Loucy (cell line): ENCODE data around the gene KIF21A.

Experiments used
- EZH2phosphoT487 ChIP-seq: fragments of 200-600 bp; IDR thresholded peaks from 2 replicates; pipeline ENCODE4 v1.6.1; 2018; ENCODE audit warnings: antibody characterized with exemption, mild to moderate bottlenecking, moderate library complexity, borderline replicate concordance
- TF ChIP-seq, protein P1 (sequence below): fragments of 200-600 bp; sonication (generic); conservative IDR thresholded peaks from 2 replicates; pipeline ENCODE4 v1.5.1; 2014; ENCODE audit warnings: mild to moderate bottlenecking, antibody characterized with exemption, low read length

DNA sequence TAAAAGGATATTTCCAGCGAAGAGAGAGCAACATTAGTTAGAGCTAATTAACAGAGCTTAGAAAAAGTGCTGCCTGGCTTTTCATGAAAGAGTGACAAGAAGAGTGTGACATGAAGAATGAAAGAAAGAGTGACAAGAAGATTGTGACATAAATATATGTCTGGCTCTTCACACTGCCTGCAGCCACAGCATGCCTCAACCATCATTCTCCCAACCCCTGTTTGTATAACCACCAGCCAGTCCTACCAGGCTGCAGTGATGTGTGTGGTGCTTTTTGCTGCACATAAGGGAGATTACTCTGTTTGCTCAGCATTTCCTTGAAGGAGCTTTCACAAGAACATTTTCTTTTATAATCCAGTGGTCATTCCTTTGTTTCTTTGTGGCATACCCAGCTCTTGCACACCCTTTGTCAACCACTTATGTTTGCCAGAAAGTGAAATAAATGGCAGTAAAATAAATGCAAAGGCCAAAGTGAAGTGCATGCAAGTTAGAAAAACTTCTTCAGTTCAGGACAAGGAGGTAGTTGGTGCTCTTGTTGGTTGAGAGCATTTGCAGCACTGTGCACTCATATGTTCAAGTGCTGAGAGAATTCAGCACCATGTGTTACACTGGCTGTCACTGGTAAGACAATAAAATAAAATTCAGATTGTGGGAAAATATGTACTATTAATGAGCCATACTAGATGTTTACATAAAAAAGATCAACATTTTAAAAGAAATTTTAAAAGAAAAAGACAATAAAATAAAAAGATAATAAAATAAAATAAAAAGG lies 50.6 kb downstream of the KIF21A start:
- TF ChIP-seq, protein P1, sequence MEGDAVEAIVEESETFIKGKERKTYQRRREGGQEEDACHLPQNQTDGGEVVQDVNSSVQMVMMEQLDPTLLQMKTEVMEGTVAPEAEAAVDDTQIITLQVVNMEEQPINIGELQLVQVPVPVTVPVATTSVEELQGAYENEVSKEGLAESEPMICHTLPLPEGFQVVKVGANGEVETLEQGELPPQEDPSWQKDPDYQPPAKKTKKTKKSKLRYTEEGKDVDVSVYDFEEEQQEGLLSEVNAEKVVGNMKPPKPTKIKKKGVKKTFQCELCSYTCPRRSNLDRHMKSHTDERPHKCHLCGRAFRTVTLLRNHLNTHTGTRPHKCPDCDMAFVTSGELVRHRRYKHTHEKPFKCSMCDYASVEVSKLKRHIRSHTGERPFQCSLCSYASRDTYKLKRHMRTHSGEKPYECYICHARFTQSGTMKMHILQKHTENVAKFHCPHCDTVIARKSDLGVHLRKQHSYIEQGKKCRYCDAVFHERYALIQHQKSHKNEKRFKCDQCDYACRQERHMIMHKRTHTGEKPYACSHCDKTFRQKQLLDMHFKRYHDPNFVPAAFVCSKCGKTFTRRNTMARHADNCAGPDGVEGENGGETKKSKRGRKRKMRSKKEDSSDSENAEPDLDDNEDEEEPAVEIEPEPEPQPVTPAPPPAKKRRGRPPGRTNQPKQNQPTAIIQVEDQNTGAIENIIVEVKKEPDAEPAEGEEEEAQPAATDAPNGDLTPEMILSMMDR = no peak
- no peak for TF ChIP-seq EZH2phosphoT487
